SK-MEL-5 (cell line): ENCODE data around the gene CAST. TPM values are rescaled to one million over a fixed set of nuclear protein-coding genes. Genes with fewer than 3 reads are reported as not detected.

Experiments
- DNase-seq: peaks from one replicate; pipeline ENCODE4 v3.0.0-alpha.2; 2016; ENCODE audit warnings: low read depth, low spot score
- in situ Hi-C: cut with HindIII; loops from 2 replicates; pipeline ENCODE4 v1.10.0; 2016; ENCODE audit warnings: low sequenced_read_pairs, high pct_unique_total_duplicates, low pct_unique_long_range_greater_than_20kb
- total RNA-seq: library from RNA; depleted of rRNA; stranded (reverse); fragments of >200 nt; shearing (Covaris generic); gene quantifications from 2 replicates; pipeline ENCODE4 v1.2.3, GENCODE V29; 2014

Gene CAST
- total RNA-seq, 1 experiment from 2014 or later = 285 TPM

DNA sequence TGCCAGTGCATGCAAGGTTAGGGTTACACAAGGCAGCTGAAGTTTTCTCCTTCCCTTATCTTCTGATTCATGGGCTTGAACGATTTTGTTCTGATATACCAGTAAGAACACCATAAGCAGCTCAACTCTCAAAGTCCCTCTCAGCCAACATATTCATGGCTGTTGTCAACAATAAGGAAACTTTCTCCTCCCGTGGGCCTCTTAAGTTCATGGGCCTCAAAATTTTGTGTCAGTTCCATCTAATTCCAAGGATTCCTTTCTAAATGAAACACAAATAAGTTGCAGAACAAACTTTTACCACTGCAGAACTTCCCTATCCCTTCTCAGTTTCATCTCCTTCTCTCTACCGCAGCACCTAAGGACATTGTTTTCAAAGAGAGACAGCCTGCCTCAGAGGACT, 23.6 kb upstream of the CAST start:
- in situ Hi-C loops = no loop called here
- no peak for DNase-seq

DNA sequence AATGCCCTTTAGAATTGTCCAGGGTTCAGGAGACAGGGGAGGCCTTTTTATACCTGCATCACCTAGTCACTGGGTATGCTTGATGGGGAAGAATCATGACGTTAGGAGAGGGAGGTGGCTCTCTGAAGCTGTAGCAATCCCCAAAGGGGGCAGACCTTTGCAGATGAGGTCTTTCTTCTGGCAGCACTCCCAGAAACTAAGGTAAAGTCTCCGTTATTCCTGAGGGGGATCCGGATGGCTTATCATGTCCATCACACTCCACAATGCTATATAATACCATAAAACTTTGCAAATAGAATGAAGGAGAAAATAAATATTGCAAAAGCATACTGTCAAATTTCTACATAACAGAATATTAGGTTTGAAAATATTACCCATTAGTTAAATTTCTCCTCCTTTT, 21.5 kb upstream of the CAST start:
- no peak for DNase-seq
- in situ Hi-C loops = no loop called here

DNA sequence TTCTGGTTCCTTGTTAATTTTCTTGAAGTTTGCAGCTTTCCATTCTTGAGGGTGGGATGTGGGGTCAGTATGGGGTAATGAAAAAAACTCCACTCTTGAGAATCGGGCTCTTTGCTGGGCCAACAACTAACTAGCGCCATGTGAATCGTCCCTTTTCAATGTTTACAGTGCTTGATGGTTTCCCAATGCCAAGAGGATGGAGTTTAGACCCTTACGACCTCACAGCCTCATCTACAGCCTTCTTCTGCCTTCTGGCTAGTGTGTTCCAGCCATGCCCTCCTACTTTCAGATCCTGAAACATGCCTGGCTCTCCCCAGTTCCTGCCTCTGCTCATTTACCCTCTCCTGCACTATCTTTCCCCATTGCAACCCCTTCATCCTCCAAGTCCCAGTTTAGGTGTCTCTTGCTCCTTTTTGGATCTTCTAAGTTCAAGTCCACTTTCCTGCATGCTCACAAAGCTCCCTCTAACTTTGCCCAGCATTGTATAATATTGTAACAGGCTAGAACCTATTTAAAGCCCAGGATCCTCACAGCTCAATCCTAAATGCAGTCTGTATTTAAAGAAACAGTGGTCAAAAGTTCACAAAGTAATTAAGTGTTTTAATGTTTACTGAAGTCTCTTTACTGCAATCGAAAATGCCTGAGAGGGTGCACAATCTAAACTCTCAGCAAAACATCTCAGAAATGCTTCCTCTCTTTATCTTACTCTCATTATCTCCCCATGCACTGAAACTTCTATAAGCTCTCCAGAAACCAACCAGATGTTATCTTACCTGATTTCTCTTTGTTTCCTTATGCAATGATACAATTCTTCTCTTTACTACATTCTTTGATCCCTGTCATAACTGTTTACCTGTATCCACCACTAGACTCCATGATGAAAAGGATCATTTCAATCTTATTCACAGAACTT, 20.6 kb upstream of the CAST start:
- no peak for DNase-seq
- in situ Hi-C loops = no loop called here

DNA sequence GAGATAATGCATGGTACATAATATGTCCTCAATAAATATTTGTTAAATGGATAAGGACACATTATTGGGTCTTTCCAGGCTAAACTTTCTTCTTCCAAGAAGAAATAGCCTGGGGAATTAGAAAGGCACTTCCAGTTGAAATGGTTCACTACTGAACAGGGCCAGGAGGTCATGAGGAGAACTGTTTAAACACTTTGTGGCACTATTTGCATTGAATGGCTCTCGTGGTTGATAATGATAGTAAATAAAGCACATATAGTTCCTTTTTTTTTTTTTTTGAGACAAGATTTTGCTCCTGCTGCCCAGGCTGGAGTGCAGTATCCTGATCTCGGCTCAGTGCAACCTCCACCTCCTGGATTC, 19.9 kb upstream of the CAST start:
- in situ Hi-C loops = no loop called here
- DNase-seq = no peak

DNA sequence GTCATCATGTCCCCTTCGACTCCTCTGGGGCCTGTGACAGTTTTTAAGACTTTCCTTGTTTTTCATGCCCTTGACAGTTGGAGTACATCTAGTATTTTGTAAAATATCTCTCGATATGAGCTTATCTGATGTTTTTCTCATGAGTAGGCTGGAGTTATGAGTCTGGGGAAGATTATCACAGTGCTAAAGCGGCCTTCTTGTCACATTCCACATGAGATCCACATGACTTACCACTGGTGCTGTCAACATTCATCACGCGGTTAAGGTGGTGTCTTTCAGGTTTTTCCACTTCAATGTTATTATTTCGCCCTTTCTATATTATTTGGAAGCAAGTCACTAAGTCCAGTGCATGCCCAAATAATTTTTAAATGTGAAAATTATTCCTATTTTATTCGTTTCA, 17.1 kb upstream of the CAST start:
- DNase-seq = no peak
- in situ Hi-C loops = no loop called here

DNA sequence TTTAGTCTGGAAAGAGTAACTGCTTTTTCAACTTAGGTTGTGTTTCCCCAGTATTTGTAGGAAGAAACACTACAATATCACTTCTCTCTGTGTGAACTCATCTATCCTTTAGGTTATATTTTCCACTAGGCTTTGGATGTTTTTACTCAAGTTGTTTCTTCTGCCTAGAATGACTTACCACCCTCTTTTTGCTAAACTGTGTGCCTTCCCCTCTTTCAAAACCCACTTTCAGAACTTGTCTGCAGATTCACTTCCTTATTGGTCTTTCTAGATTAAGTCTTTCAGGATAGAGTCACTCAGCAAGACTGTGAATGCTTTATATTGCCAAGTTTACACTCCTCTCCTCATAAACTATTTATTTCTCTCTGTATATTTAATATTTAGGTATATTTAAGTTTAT, 14.2 kb upstream of the CAST start:
- DNase-seq = no peak
- in situ Hi-C loops = no loop called here

DNA sequence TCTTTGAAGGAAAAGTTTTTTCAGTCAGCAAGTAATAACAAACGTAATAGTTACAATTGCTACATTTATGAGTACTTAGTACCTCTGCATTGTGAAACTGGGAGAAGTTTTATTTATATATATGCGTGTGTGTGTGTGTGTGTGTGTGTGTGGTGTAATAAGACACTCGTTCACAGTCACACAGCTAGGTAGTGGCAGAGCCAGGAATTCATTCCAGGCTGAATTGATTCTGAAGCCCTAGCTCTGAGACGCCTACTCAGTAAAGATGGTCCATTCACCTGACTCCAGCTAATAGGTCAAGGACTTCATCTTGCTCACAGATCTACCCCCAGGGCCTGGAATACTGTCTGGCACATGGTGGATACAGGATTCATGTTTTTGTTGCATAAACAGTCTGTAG, 13.6 kb upstream of the CAST start:
- in situ Hi-C loops = no loop called here
- DNase-seq = peak; percentile 66

DNA sequence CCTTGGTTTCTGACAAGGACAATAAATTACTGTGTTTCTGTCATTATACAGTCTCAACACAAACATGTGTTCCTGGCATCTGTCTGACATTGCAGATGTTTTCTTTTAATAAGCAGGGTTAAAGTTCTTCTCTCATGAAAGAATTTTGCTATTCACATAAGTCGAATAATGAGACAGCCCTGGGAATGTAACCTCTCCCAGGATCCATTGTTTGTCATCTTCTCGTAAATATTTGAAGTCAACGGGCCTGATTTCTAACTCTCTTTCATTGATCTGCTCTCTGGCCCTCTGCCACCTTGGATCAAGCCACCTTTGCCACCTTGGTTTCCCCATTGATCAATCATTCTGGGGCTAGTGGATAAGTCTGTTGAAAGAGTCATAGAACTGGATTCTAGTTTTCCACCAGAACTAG, 12.9 kb upstream of the CAST start:
- in situ Hi-C loops = no loop called here
- no peak for DNase-seq

DNA sequence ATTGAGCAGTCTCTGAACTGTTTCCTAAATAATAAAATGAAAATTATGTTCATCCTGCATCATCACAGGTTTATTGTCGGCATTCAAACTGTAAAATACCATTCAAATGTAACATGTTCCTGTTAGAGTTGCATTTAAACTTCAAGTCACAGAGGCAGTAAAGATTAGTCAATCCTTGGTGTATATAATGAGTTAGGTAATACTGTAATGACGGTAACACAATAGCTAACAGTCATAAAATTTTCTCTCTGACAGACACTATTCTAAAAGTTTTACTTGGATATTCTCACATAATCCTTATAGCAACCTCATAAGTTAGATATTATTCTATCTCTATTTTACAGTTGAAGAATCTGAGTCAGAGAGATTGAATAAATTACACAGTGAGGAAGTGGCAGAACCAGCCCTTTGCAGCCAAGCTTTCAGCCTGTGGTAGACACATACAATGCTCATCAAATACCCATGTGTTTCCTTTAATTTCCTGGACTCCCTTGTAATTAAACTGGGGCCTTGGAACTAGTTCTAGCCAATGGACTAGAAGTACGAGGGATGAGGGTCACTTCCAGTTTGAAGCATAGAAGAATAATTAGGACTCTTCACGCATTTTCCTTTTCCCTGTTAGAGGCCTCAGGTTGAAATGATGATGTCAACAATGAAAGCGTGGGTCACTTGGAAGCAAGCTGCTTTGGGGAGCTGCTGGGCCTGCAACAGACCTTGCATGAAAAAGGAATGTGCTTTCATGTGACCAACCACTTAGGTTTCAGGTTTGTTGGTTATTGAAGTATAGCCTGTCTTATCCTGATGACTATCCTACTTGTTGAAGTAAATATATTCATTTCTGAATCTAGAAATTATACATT, 12.3 kb upstream of the CAST start:
- in situ Hi-C loops = no loop called here
- DNase-seq = no peak

DNA sequence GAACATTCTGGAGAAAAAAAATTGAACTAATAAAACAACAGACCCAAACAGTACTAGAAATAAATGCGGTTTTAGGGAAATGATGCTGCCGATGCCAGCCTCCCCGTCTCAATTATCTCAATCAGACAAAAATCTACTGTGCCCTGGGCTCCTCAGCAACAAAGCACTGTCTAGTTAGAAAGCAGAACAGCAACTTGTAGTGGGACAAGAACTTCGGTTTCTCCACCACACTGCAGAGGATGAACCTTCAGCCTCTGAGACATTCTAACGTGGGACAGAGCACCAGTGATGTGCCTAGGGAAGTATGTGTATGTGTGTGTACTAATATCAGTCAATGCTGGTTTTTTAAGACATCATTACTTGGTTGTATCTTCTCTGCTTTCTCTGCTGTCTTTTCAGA, 11.1 kb upstream of the CAST start:
- DNase-seq = no peak
- in situ Hi-C loops = no loop called here

DNA sequence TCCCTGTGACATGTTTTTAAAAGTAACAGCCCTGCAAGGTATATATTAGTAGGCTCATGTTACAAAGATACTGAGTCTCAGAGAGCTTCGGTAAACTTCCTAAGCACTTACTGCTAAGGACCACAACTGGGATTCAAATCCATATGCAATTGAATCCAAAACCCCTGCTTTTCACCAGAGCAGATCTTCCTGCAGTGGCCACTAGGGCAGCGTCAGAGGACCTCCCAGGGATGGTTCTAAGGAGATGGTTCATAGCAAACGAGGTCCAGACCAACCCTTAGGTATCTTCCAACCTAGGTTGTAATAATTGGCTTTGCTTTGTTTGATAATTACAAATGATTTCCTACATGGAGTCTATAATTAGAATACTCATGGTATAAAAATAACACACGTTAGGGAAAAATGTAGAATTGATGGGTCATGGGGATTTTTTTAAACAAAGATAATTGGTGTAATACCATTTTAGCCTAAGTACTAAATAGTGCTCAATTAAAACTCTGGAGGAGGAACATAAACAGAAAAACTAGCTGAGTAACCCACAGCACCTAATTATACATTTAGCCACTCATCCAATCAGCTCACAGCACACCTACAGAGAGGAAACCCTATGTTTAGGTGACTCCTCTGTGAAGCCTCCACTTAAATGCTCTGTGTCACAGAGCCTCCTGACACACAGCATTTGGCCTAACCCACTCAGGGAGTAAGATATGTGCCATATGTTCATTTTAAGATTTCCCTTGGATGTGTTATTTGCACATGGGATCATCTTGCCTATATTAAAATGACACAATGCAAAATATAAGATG, 10.0 kb upstream of the CAST start:
- peak; percentile 58 for DNase-seq
- in situ Hi-C loops = no loop called here

DNA sequence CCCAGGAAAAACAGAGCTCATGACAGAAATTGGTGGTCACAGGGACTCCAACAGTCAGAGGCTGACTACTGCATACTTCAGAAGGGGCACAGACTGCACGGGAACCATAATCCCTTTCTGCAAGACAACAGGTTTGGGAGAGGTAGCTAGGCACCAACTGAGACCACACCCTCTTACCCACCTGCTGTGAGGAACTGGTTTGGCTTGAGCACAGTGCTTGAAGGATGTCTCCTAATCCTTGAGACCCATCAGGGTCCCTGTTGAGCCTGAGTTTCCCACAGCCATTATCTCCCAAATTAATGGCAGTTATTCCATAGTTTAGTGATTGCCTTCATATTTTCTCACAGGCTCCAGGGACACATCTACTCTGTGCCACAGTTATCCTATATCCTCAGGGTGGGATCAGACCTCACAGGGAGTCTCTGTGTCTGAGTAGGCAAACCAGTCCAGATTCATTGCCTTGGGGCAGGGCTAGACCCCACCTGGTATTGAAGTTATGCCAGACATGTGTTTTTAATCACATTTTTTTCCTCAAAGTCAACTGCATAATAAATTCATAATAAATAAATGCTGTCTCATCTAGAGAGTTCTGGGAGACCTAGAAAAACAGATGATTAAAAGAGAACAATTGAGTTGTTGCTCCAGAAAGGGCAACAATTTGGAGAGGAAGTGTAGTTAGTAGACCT, 9.3 kb upstream of the CAST start:
- in situ Hi-C loops = no loop called here
- no peak for DNase-seq

DNA sequence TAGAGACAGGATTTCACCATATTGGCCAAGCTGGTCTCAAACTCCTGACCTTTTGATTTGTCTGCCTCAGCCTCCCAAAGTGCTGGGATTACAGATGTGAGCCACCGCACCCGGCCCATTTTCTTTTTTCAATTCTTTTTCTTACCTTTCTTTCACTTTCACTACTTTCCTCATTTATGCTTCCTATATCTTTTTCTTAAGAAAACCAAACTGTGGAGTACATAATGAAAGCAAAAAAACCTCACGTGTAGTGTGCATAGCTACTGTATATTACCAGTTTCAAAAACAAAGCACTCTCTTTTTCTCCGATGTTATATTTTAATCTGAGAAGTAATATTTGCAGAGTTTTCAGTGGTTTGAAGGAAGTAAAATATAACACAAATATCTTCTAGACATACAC, 8.0 kb upstream of the CAST start:
- no peak for DNase-seq
- in situ Hi-C loops = no loop called here

DNA sequence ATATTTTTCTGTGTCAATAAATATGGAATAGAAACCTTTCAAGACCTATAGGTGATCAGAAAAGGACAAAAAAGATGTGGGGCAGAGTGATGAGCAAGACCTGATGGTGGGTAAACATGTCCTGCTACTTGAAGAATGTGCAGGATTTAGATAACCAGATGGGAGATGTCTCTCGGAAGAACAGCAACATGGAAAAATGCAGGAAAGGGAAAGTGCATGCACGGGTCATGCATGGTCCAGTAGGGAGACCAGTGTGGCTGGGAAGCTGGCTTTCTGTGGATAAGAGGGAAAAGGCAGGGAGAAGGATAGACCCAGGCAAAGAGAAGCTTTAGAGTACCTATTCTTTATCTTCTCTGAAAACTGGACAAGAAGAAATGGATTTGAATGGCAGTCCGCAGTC, 7.1 kb upstream of the CAST start:
- DNase-seq = no peak

DNA sequence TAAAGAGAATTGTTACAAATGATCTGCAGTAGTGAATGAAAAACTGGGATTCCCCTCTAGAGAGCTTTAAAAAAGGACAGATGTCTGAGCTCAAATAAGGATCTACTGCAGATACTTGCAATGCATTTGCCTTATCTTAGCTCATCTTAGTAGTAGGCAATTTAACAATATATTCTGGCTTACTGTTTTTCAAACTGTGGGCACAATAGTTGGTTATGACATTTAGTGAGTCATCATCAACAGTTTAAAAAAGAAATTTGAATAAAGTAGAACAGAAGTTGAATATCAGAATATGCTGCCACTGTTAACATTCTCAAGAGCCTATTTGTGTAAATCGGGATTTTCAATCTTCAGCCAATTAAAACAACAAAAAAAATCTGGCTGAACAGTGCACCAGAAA, 6.7 kb upstream of the CAST start:
- DNase-seq = no peak
- in situ Hi-C loops = no loop called here

More for the DNA sequence above, 7.1 kb upstream of the CAST start:
- in situ Hi-C loops = no loop called here

DNA sequence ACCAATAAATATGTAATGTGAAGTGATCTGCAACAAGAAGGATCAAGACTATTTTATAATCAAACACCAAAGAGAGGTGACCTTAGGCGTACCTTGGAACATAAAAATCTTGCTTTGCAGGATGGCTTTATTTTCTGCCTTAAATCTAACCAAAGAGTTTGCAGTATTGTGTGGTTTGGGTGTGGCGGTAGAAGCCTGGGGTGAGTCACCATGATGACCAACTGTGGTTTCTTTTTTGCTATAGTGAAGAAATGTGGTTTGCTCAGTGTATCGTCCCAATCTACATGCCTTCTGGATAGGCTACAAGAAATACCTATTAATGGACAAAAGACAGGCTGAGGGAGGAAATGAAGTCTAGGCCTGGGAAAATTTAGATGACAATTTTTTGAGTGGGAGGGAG, 5.1 kb upstream of the CAST start:
- peak; percentile 55 for DNase-seq
- in situ Hi-C loops = no loop called here

DNA sequence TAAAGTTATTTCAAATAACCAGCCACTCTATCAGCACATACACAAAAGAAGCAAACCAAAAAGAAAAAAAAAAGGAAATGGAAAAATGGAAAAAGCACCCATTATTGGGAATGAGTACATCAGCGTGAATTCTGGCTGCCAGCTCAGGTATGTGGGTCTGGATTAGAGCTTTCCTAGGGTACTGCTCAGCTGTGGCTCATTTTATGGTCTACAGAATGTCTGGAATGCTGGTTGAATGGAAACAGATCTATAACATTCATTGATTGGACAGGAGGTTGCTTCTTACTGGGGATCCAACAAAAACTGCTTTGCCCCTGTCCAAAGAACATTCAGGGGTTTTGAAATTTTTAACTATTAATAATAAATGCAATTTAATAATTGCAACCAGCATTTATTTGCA, 3.9 kb upstream of the CAST start:
- no peak for DNase-seq
- in situ Hi-C loops = no loop called here

DNA sequence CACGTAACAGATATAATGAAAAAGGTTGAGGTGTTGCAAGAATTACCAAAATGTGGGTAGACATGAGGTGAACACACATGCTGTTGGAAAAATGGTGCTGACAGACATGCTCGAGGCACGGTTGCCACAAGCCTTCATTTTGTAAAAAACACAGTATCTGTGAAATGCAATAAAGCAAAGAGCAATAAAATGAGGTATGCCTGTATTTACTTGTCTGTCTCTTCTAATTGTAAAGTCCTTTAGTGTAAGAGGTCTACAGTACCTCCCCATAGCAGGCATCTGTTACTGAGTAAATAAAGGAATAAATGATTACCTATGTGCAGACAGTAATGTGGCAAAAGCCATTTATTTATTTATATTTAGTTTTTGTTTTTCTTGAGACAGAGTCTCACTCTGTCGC, 3.0 kb upstream of the CAST start:
- in situ Hi-C loops = no loop called here
- DNase-seq = no peak
